Dendritic cell treated with granulocyte-macrophage colony-stimulating factor and Interleukin-4, amounts not matched to agents 40 ng/mL and 50 ng/mL, for 4 days (primary cell): ENCODE data around the gene PLA2G7.
"Not testable (repeated sequence)": the region's sequence is repeated elsewhere in the genome, so short reads cannot be mapped to it uniquely, and the experiment has no call there.

Experiments
- H3K27ac Mint-ChIP-seq: one replicate; pipeline ENCODE4 v1.8.0; 2022; ENCODE audit warnings: mild to moderate bottlenecking, mixed read lengths
- H3K27me3 Mint-ChIP-seq: one replicate; pipeline ENCODE4 v1.8.0; 2022; ENCODE audit warnings: mild to moderate bottlenecking, mixed read lengths
- H3K36me3 Mint-ChIP-seq: one replicate; pipeline ENCODE4 v1.8.0; 2022; ENCODE audit warnings: low read depth, mixed read lengths
- H3K4me1 Mint-ChIP-seq: one replicate; pipeline ENCODE4 v1.8.0; 2022; ENCODE audit warnings: low read depth, mixed read lengths
- H3K4me3 Mint-ChIP-seq: one replicate; pipeline ENCODE4 v1.8.0; 2022; ENCODE audit warnings: mild to moderate bottlenecking, moderate library complexity, mixed read lengths
- H3K9me3 Mint-ChIP-seq: one replicate; pipeline ENCODE4 v1.8.0; 2022; ENCODE audit warnings: mixed read lengths
- intact Hi-C: fragments of 100-400 bp; cut with micrococcal nuclease; formaldehyde crosslinking; loops from one replicate; pipeline ENCODE4 v1.15.0; 2022

PLA2G7 gene

DNA sequence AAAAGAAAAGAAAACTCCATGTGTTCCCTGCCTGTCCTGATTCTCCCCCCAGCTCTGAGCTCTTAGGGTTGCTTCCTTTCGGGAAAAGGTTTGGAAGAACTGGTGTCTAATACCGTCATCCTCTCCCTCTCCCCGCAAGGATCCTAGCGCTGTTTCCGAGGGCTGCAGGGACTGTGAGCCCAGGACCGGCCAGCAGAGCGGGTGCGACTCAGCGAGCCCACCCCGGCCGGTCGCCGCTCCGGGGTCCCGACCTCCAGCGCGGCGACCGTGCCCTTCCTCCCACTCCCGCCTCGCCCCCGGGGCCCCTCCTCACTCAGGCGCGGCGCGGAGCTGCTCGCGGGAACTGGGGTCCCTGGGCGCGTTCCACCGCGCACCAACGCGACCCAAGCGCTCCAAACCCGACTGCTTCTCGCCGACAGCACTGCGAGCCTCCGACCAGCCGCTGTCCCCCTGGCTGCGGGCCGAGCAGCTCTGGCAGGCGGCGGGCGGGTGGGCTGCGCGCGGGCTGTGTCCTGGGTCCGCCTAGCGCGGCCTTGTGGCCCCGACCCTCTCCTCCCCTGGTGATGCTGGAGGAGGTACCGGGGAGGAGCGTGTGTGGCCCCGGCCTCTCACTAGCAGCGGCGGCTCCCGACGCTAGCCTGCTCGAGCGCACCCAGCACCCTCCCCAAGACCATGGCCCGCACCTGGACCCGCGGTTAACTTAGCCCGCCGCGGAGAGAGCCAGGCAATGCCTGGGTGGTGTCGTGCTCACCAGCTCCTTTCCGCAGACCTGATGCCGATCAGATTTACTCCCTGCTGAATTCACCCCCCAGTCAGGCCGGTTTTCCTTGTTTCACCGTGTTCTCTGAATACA, at the start of gene PLA2G7:
PLA2G7 (minus strand) TSS at position 509 of the 853 bp plus-strand sequence. CDS start 12,484 bp downstream, outside the sequence.
- Mint-ChIP-seq H3K27me3 (peaks cover 6% of the 10 kb centered on the region), H3K9me3 (no peaks in the 10 kb centered on the region), H3K4me1 (peaks cover 75% of the 10 kb centered on the region), H3K27ac (peak within 1 kb of the TSS; percentile 70), H3K36me3 (peaks cover 12% of the 10 kb centered on the region), H3K4me3 (peak within 1 kb of the TSS; percentile 73)
- intact Hi-C loops, result loop anchor here (2.0 kb wide), 1 partner anchor 38 kb away; no protein-coding TSS in a partner anchor

DNA sequence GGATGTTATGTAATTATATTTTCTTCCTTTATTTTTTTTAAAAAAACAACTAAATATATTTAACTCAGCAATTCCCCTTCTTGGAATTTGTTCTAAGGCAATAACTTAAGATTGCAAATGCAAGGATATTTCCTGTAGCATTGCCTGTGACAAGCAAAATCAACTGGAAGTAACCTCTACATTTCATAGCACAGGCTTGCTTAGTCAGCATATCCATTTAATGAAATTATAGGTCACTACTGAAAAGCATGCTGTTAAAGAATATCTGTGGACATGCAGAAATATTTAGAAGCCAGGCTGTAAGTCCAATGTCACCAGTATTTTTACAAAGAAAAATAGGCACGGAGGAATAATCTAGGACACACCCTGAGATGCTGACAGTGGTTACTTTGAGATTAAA, 49.4 kb upstream of the PLA2G7 start:
- Mint-ChIP-seq H3K4me3 (no peak overlapping the region), H3K27me3 (no peaks in the 10 kb centered on the region), H3K27ac (no peak overlapping the region), H3K4me1 (peaks cover 7% of the 10 kb centered on the region), H3K36me3 (no peaks in the 10 kb centered on the region), H3K9me3 (no peaks in the 10 kb centered on the region)
- intact Hi-C loops, result loop anchor here (5.0 kb wide), 1 partner anchor 367 kb away; no protein-coding TSS in a partner anchor

DNA sequence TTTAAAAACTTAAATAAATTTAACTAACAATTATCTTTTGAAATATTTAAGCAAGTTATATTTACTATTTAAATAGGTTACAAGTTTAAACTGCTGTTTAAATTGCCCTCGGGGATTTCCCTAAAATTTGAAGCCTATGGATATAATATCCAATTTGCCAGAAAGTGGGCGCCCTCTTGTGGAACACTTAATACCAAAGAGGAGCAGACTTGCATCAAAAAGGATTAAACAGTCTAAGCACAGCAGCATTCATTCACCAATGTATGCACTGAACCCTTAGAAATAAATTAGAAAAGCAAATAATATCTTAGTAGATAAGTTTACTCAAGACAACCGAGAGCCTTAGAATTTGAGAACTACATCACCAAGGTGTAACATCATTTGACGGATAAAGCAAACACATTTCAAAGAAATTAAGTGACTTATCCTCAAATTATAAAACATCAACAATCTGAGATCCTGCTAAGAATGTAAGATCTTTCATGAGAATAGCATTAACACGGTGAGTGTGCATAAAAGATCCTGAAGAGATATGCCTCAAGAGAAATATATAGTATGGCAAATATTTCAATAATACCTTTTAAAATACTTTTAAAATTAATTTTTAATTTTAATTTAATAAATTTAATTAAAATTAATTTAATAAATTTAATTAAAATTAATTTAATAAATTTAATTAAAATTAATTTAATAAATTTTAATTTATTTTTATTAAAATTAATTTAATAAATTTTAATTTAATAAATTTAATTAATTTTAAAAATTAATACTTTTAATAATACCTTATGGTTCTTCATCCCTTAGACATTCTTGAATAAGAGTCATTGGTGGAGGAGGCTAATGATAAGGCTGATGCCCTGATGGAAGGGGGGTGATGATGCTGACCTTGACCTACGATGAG, 46.6 kb upstream of the PLA2G7 start:
- no peaks in the 10 kb centered on the region for H3K36me3 Mint-ChIP-seq
- H3K4me3 Mint-ChIP-seq, result no peak overlapping the region
- no peak overlapping the region for H3K27ac Mint-ChIP-seq
- no peaks in the 10 kb centered on the region for H3K27me3 Mint-ChIP-seq
- intact Hi-C loops, result loop anchor here (1.0 to 5.0 kb wide), 2 partner anchors 77 to 364 kb away; no protein-coding TSS in a partner anchor
- peaks cover 14% of the 10 kb centered on the region for H3K4me1 Mint-ChIP-seq
- H3K9me3 Mint-ChIP-seq, result no peaks in the 10 kb centered on the region

GRCh38 chr6:46777476-46778346, 42.5 kb upstream of the PLA2G7 start:
- no peaks in the 10 kb centered on the region for H3K36me3 Mint-ChIP-seq
- intact Hi-C loops, result no loop called here
- no peak overlapping the region for H3K4me3 Mint-ChIP-seq
- H3K27me3 Mint-ChIP-seq, result no peaks in the 10 kb centered on the region
- H3K9me3 Mint-ChIP-seq, result no peaks in the 10 kb centered on the region
- H3K4me1 Mint-ChIP-seq, result peaks cover 45% of the 10 kb centered on the region
- H3K27ac Mint-ChIP-seq, result peak overlapping the region; percentile 26

DNA sequence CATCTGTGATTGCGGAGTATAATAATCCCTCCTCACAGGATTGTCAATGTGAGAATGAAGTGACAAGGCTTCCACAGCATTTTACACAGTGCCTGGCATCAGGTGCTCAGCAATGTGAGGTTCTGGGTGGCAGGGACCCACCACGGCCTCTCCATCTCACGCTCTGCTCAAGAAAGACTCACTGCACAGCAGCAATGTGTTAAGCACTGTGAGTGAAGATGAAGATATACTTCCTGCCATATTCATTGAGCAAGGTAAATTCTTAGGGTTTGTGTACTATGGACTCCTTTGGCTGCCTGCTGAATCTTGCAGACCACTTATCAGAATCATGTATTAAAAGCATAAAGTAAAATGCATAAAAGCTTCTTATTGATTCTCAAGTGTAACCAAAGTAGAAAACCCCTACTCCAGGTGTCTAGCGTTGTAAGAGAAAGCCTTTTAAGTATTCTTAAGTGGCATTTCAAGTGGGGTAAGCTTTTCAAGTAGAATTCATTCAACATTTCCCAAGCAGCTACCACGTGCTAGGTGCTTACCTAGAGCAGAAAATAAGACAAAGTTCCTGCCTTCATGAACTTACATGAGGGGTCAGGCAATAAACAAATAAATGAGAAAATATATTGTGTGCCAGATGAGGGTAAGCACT, 41.0 kb upstream of the PLA2G7 start:
- Mint-ChIP-seq H3K9me3 (no peaks in the 10 kb centered on the region), H3K27ac (peak overlapping the region; percentile 75), H3K4me3 (no peak overlapping the region), H3K4me1 (peaks cover 59% of the 10 kb centered on the region), H3K27me3 (no peaks in the 10 kb centered on the region), H3K36me3 (no peaks in the 10 kb centered on the region)
- intact Hi-C loops, result no loop called here

DNA sequence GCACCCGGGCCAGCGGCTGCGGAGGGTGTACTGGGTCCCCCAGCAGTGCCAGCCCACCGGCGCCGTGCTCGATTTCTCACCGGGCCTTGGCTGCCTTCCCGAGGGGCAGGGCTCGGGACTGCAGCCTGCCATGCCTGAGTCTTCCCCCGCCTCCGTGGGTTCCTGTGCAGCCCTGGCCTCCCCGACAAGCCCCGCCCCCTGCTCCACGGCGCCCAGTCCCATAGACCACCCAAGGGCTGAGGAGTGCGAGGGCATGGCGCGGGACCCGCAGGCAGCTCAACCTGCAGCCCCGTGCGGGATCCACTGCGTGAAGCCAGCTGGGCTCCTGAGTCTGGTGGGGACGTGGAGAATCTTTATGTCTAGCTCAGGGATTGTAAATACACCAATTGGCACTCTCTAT, 39.6 kb upstream of the PLA2G7 start:
- peak overlapping the region; percentile 75 for H3K27ac Mint-ChIP-seq
- peaks cover 57% of the 10 kb centered on the region for H3K4me1 Mint-ChIP-seq
- H3K4me3 Mint-ChIP-seq, H3K9me3 Mint-ChIP-seq, H3K36me3 Mint-ChIP-seq, H3K27me3 Mint-ChIP-seq, intact Hi-C loops: not testable (repeated sequence)

DNA sequence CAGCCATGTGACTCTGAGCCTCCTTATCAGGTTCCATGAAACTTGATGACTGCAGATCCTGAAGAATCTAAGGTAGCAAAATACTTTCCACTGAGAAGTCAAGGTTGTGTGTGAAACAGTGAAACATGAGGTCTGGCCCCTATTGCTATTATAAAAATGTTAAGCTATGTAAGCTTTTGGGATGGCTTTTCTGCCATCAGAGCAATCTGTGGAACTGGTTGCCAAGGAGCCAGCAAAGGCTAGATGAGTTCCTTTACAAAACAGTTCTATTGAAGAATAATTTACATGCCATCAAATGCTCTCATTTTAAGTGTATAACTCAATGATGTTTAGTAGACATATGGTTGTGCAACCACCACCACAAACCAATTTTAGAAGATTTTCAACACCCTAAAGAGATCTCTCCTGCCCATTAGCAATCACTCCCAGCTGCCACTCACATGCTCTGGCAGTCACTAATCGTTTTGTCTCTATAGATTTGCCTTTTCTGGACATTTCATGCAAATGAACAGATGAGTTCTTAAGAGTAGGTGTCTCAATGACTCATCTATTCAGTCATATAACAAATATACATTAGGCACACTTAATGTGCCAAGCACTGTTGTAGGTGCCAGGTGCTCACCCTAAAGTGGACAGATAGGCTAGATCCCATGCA, 38.2 kb upstream of the PLA2G7 start:
- H3K27me3 Mint-ChIP-seq, result no peaks in the 10 kb centered on the region
- H3K4me1 Mint-ChIP-seq, result peaks cover 57% of the 10 kb centered on the region
- intact Hi-C loops, result loop anchor here (2.0 kb wide), 1 partner anchor 39 kb away; the partner anchor contains the start of gene PLA2G7
- H3K27ac Mint-ChIP-seq, result peak overlapping the region; percentile 76
- H3K4me3 Mint-ChIP-seq, result no peak overlapping the region
- no peaks in the 10 kb centered on the region for H3K36me3 Mint-ChIP-seq
- H3K9me3 Mint-ChIP-seq, result no peaks in the 10 kb centered on the region

DNA sequence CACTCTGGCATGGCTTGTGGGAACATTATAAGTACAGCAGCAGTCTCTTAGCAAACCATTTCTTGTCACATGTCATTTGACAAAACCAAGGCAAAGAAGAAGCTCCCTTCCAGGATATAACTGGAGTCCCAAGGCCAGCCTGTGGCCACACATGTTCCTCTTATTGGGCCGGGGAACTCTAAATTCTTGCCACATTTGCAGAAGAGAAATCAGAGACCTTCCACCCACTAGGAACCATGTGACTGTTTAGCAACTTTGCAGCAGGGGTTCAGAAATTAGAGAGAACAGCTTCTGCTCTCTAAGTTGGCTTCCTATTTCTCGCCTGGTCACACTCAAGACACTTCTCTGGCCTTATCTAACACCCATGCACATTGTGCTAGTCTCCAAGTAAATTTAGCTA, 37.6 kb upstream of the PLA2G7 start:
- no peak overlapping the region for H3K4me3 Mint-ChIP-seq
- H3K27me3 Mint-ChIP-seq, result no peaks in the 10 kb centered on the region
- no peaks in the 10 kb centered on the region for H3K9me3 Mint-ChIP-seq
- H3K4me1 Mint-ChIP-seq, result peaks cover 57% of the 10 kb centered on the region
- H3K36me3 Mint-ChIP-seq, result no peaks in the 10 kb centered on the region
- peak overlapping the region; percentile 76 for H3K27ac Mint-ChIP-seq
- intact Hi-C loops, result loop anchor here (2.0 kb wide), 1 partner anchor 38 kb away; the partner anchor contains the start of gene PLA2G7

- Mint-ChIP-seq H3K4me1 (peaks cover 52% of the 10 kb centered on the region), H3K9me3 (no peaks in the 10 kb centered on the region), H3K4me3 (no peak overlapping the region), H3K27me3 (no peaks in the 10 kb centered on the region), H3K36me3 (no peaks in the 10 kb centered on the region), H3K27ac (peak overlapping the region; percentile 76)
- intact Hi-C loops, result loop anchor here (2.0 kb wide), 1 partner anchor 37 kb away; the partner anchor contains the start of gene PLA2G7
Observed at GRCh38 chr6:46772016-46772415, 36.8 kb upstream of the PLA2G7 start.

DNA sequence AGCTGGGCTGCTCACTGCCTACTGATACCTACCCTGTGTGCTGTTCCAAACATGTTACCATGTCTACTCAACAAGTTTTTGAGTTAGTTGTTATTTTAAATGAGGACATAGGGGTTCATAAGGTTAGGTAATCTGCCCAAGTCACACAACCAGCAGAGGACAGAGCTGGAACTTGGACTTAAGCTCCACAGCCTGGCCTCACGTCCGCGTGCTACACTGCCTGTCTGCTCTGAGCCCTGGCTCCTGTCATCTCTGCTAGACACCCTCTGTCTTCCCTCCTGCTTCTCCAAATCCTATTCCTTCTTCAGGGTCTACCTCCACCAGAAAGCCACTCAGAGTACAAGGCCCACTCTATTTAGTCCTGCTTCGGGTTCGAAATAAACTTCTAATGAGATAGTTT, 29.8 kb upstream of the PLA2G7 start:
- no peaks in the 10 kb centered on the region for H3K4me1 Mint-ChIP-seq
- intact Hi-C loops, result no loop called here
- H3K27ac Mint-ChIP-seq, result peak overlapping the region; percentile 38
- H3K27me3 Mint-ChIP-seq, result no peaks in the 10 kb centered on the region
- H3K9me3 Mint-ChIP-seq, result no peaks in the 10 kb centered on the region
- no peak overlapping the region for H3K4me3 Mint-ChIP-seq
- no peaks in the 10 kb centered on the region for H3K36me3 Mint-ChIP-seq

DNA sequence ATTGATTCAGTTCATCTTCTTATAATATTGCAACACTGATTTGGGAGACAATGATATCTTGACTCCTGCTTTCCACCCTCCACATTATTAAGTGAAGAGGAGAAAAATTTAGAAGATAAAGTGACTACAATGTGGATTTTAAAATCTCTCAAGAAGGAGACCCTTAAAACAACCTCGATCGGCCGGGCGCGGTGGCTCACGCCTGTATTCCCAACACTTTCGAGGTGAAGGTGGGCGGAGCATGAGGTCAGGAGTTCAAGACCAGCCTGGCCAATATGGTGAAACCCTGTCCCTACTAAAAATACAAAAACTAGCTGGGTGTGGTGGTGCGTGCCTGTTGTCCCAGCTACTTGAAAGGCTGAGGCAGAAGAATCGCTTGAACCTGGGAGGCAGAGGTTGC, 29.1 kb upstream of the PLA2G7 start:
- H3K9me3 Mint-ChIP-seq, intact Hi-C loops, H3K4me3 Mint-ChIP-seq, H3K36me3 Mint-ChIP-seq, H3K4me1 Mint-ChIP-seq, H3K27me3 Mint-ChIP-seq: not testable (repeated sequence)
- H3K27ac Mint-ChIP-seq, result peak overlapping the region; percentile 38

DNA sequence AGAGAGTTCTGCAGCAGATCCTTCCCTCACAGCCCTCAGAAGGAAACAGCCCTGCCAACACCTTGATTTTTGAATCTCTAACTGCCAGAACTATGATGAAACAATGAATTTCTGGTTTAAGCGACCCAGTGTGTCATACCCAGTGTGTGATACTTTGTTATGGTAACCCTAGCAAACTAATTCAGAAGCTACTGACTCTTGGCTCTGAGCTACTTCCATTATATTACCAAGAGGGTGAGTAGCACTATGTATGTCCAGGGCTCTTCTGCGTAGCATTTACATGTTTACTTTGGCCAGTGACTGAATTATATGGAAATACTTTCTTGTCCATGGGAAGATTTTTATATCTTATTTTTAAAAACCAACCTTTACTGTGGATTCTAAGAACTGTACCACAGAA, 28.3 kb upstream of the PLA2G7 start:
- intact Hi-C loops, result no loop called here
- no peaks in the 10 kb centered on the region for H3K27me3 Mint-ChIP-seq
- H3K9me3 Mint-ChIP-seq, result no peaks in the 10 kb centered on the region
- no peaks in the 10 kb centered on the region for H3K36me3 Mint-ChIP-seq
- H3K27ac Mint-ChIP-seq, result no peak overlapping the region
- H3K4me1 Mint-ChIP-seq, result no peaks in the 10 kb centered on the region
- no peak overlapping the region for H3K4me3 Mint-ChIP-seq
